GM06990 (cell line): ENCODE results near the gene AARS1.
"Not testable (repeated sequence)": the region's sequence is repeated elsewhere in the genome, so short reads cannot be mapped to it uniquely, and the experiment has no call there.

Experiments
- DNase-seq: peaks from one replicate; pipeline ENCODE4 v3.0.0-alpha.2; 2011; ENCODE audit not compliant: insufficient read length; ENCODE audit errors: extremely low read depth
- H3K27me3 ChIP-seq: replicated peaks from 2 replicates; pipeline ENCODE4 v1.6.0; 2011; ENCODE audit warnings: low read length; ENCODE audit not compliant: control insufficient read depth, insufficient read depth
- H3K36me3 ChIP-seq: 2 replicates; pipeline ENCODE4 v1.5.1; 2011; ENCODE audit warnings: low read length; ENCODE audit not compliant: control insufficient read depth, insufficient read depth
- H3K4me3 ChIP-seq: replicated peaks from 2 replicates; pipeline ENCODE4 v1.5.1; 2011; ENCODE audit warnings: low read depth, mild to moderate bottlenecking, control low read depth, low read length
- TF ChIP-seq, protein P1 (sequence below): IDR thresholded peaks from 2 replicates; pipeline ENCODE4 v1.5.1; 2011; ENCODE audit warnings: low read length, control low read depth, mild to moderate bottlenecking, inconsistent platforms; ENCODE audit not compliant: insufficient read depth, poor library complexity, severe bottlenecking

The AARS1 gene

GRCh38 chr16:70289229-70290094 is at the start of gene AARS1:
AARS1 (minus strand) TSS chr16:70289506; CDS start chr16:70282763, 6,743 bp downstream.
- peak within 1 kb of the TSS; percentile 77 for H3K4me3 ChIP-seq
- peak; percentile 96 for DNase-seq
- H3K27me3 ChIP-seq: no peaks in the 10 kb centered on the region
- TF ChIP-seq, protein P1, sequence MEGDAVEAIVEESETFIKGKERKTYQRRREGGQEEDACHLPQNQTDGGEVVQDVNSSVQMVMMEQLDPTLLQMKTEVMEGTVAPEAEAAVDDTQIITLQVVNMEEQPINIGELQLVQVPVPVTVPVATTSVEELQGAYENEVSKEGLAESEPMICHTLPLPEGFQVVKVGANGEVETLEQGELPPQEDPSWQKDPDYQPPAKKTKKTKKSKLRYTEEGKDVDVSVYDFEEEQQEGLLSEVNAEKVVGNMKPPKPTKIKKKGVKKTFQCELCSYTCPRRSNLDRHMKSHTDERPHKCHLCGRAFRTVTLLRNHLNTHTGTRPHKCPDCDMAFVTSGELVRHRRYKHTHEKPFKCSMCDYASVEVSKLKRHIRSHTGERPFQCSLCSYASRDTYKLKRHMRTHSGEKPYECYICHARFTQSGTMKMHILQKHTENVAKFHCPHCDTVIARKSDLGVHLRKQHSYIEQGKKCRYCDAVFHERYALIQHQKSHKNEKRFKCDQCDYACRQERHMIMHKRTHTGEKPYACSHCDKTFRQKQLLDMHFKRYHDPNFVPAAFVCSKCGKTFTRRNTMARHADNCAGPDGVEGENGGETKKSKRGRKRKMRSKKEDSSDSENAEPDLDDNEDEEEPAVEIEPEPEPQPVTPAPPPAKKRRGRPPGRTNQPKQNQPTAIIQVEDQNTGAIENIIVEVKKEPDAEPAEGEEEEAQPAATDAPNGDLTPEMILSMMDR: no peak
- H3K36me3 ChIP-seq: no peaks in the 10 kb centered on the region; the same call in 1 of the 2 replicates

GRCh38 chr16:70337814-70338213 is 48.5 kb upstream of the AARS1 start:
- TF ChIP-seq, protein P1: no peak
- Histone ChIP-seq H3K36me3 (peaks cover 9% of the 10 kb centered on the region), H3K27me3 (no peaks in the 10 kb centered on the region), H3K4me3 (no peak overlapping the region)
- DNase-seq: no peak

GRCh38 chr16:70332728-70333127 is 43.4 kb upstream of the AARS1 start:
- H3K36me3 ChIP-seq: peaks cover 18% of the 10 kb centered on the region
- not testable (repeated sequence) for DNase-seq, H3K27me3 ChIP-seq, H3K4me3 ChIP-seq

DNA sequence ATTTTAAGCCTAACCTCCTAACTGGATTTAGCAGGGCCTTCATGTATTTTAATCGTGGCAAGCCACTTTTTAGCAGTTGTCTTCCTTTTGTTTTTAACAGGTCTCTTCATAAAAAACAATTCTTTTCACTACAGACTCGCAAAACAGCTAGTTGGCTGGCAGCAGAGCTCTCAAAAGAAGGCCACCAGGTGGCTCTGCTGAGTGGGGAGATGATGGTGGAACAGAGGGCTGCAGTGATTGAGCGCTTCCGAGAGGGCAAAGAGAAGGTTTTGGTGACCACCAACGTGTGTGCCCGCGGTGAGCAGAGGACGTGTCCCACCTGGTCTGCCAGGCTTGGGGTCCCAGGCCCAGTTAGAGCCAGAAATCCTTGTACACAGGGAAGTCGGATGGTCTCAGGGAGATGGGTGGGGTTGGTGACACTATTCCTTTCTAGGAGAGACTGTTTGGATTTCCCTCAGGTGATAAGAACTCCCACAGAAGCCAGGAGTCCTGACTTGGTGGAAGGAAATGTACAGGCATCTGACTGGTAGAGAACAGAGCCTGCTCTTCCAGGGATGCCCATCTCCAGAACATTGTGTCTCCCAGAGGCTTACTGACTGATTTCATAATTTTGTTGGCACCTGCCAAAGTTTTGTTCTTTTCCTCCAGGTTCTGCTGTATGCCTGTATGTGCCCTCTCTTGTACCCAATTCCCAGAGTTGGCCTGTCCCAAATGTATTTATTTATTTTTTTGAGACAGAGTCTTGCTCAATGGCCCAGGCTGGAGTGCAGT is 42.5 kb upstream of the AARS1 start:
- Histone ChIP-seq H3K27me3 (no peaks in the 10 kb centered on the region), H3K36me3 (peaks cover 18% of the 10 kb centered on the region), H3K4me3 (no peak overlapping the region)
- TF ChIP-seq, protein P1: peak; percentile 63
- DNase-seq: no peak

- Histone ChIP-seq H3K36me3 (peaks cover 18% of the 10 kb centered on the region), H3K27me3 (no peaks in the 10 kb centered on the region), H3K4me3 (no peak overlapping the region)
- TF ChIP-seq, protein P1: no peak
- no peak for DNase-seq
These were observed 41.8 kb upstream of the AARS1 start for GRCh38 chr16:70331091-70331490.

DNA sequence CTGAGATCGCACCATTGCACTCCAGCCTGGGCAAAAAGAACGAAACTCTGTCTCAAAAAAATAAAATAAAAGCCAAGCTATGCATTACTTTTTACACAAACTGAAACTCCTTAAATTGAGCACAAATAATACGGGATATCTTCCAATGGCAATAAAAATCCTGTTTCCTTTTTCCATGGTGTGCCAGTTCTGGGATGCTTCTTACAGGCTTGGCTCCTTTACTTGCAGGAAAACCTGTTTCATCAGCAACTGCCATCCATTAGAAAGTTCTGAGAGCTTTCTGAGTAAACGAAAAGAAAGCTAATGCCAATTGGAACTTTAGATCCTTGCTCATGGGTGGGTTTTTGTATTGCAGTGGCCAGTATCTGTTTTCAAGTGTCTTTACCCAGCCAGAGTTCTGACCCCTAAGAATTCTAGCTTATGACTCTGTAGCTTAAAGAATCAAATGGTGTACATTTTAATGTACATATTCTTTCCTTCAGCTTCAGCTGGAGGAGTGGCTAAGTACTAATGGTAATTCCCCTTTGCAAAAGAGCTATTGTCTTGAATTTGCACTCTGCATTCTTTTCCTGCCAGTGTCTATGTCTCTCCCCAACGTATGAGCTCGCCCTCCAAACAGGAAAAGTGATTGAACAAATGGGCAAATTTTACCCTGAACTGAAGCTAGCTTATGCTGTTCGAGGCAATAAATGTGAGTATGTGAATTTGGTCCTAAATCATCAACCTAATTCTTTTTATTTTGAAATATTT is 35.9 kb upstream of the AARS1 start:
- DNase-seq: no peak
- TF ChIP-seq, protein P1: no peak
- Histone ChIP-seq H3K4me3 (no peak overlapping the region), H3K36me3 (peaks cover 12% of the 10 kb centered on the region), H3K27me3 (no peaks in the 10 kb centered on the region)
